GM21526 (cell line): ENCODE results near the gene FBLIM1.
A peak's percentile ranks its signal among the peaks of the same experiment; 100 is the strongest.
"Not testable (repeated sequence)": the region's sequence is repeated elsewhere in the genome, so short reads cannot be mapped to it uniquely, and the experiment has no call there.

Source experiments
- ATAC-seq: cut with Tn5 transposase; IDR thresholded peaks from one replicate; pipeline ENCODE4 v1.9.1; 2021; ENCODE audit warnings: moderate library complexity; ENCODE audit not compliant: unreplicated experiment, low FRiP score

Gene FBLIM1

DNA sequence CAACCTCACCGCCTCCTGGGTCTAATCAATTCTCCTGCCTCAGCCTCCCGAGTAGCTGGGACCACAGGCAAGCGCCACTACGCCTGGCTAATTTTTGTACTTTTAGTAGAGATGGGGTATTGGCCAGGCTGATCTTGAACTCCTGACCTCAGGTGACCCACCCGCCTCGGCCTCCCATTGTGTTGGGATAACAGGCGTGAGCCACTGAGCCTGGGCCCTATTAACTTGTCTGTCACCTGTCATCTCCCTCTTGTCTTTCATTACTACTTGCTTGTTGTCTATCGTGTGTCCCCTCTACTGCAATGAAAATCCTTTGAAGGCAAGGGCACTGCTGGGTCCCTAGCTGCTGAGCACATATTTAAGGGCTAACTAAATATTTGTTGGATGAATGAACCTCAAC, 45.5 kb downstream of the FBLIM1 start:
- ATAC-seq, result no peak

DNA sequence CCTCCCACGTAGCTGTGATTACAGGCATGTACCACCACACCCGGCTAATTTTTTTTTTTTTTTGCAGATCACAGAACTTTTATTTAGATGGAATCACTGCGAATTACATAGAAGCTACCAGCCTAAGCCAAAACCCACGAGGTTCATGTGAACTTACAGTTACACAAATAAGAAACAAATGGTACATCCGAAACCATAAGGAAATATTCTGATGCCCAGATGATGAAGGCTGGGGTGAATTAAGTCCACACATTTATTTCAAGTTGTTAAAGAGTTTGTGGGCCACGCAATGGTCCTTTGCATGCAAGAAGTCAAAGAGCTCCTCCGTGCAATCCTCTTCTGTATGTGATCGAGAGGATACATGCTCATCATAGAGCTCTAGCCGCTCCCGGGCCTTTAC, 48.5 kb downstream of the FBLIM1 start:
- ATAC-seq, result no peak

- not testable (repeated sequence) for ATAC-seq
Observed at GRCh38 chr1:15807549-15807948, 49.0 kb downstream of the FBLIM1 start, which contains the start of gene UQCRHL. Gene UQCRHL (minus strand): TSS chr1:15807649. CDS start chr1:15807649, 0 bp downstream.

DNA sequence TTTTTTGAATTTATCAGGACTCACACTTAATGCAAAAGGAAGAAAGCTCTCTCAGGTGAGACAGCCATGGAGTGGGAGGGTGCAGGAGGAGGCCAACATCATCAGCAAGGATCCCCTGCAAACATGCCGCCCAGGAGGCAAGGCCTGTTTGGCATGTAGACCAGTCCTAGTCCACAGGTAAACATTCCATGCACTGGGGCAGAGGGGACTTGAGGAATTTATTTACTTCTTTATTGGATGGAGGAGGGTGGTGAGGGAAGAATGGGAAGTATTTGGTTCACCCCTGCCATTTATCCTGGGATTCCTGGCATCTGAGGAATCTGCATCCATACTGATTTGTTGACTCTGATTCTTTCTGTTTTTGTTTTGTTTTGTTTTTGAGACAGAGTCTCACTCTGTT, 50.4 kb downstream of the FBLIM1 start:
- ATAC-seq, result no peak

DNA sequence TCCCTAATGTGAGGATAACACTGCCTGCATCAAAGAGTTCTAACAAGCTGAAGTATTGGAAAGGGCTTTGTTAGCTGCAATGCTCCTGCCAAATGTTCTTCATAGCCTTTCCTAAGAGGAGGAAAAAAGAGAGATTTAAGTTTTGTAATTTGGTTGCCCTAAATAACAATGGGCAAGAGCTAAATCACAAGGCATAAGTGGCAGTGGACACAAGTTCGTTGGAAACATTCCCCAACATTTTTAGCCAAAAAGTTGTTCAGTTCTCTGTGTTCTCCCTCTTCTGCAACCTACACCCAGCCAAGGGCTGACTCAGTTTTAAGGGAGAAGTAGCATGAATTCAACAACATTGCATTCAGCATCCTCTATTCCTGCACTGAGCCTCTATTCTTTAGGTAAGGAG, 51.5 kb downstream of the FBLIM1 start:
- no peak for ATAC-seq

GRCh38 chr1:15816674-15817073, 58.1 kb downstream of the FBLIM1 start:
- no peak for ATAC-seq

GRCh38 chr1:15820478-15820877, 61.9 kb downstream of the FBLIM1 start:
- ATAC-seq, result no peak

DNA sequence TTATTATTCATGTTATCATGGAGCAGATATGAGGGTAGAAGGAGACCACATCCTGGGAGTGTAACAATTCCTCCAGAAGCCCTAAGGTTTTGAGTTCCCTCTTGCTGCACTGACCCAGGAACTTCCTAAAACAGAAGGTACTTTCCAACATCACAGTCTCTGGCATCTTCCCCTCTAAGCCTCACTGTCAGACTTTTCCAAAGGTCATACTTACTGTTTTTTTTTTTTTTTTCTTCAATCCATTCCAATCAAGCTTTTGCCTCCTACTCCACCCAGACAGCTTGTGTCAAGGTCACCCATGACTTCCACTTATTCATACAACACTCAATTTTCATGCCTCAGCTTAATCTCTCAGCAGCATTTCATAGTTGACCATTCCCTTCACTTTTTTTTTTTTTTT, 67.2 kb downstream of the FBLIM1 start:
- no peak for ATAC-seq

GRCh38 chr1:15826810-15827507, 68.4 kb downstream of the FBLIM1 start:
- no peak for ATAC-seq

- not testable (repeated sequence) for ATAC-seq
Observed at GRCh38 chr1:15827567-15827966, 69.0 kb downstream of the FBLIM1 start.

GRCh38 chr1:15828931-15829330, 70.3 kb downstream of the FBLIM1 start:
- ATAC-seq, result not testable (repeated sequence)

GRCh38 chr1:15830258-15830657, 71.7 kb downstream of the FBLIM1 start:
- ATAC-seq, result no peak

DNA sequence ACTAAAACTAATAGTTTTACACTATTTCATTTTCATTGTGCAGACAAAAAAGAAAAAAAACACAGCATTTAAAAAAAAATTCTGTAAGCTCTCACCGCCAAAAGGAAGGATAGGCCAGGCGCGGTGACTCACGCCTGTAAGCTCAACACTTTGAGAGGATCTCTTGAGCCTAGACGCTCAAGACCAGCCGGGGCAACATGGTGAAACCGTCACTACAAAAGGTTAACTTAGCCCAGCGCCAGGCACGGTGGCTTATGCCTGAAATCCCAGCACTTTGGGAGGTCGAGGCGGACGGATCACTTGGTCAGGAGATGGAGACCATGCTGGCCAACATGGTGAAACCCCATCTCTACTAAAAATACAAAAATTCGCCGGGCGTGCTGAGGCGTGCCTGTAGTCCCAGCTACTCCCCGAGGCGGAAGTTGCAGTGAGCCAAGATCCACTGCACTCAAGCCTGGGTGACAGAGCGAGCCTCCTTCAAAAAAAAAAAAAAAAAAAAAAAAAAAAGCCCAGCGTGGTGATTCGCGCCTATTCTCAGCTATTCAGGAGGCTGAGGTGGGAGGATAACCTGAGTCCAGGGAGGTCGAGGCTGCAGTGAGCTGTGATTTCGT, 74.6 kb downstream of the FBLIM1 start:
- no peak for ATAC-seq

DNA sequence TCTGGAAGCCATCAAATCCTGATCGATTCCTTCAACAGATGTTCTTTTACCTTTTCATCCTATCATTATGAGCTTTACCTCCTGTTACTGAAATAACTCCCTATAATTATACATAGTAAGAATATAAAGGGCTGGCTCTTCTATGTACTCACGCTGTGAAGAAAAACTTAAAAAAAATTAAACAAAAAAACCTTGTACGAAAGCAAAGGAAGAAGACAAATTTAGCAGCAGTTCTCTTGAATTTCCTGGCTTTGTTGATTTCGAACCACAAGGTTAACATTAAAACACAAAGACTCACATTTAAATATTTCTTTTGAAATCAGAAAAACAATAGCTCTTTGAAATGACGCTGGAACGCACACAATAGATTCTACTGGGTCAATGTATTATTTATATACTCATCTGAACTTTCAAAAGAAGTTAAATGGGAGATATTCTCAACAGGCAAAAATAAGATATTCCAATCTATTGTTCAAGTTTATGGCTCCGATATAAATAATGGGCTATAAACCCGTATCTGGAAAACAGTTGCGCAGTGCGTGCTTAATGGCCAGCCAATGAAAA, 75.3 kb downstream of the FBLIM1 start:
- no peak for ATAC-seq

GRCh38 chr1:15834406-15835204, 76.0 kb downstream of the FBLIM1 start:
- ATAC-seq, result peak; percentile 44

DNA sequence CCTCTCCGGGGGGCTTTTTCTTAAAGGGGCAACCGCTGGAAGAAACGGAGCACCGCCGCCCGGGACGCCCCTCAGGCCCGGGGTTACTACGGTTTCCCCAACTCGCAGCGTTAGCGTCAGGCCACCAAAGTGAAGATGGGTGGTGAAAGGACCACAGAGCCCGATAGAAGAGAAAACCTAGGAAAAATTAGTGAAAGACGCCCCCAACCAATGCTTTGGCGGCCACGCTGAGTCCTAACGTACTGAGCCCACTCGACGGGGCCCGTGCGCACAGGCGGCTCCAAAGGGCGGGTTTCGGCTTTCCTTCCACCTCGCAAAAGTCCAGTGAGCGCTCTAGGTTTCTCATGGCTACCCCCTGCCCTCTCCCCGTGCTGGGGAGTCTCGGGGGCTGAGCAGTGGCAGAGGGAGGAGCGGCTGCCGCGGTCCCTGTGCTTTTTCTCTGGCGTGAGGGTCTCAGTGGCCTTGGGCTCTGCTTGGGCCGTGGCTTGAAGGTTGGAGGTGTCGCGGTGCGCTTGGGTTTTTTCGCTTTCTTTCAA, 76.7 kb downstream of the FBLIM1 start:
- peak; percentile 5 for ATAC-seq

- peak; percentile 41 for ATAC-seq
Observed at GRCh38 chr1:15835741-15836510, 77.3 kb downstream of the FBLIM1 start.
